K562 (cell line): ENCODE measurements around the gene ARL3. TPM values are rescaled to one million over a fixed set of nuclear protein-coding genes. Genes with fewer than 3 reads are reported as not detected.

Experiments used
- JUNB ChIP-seq: fragments of 450-650 bp; formaldehyde crosslinking; conservative IDR thresholded peaks from 2 replicates; pipeline ENCODE4 v1.4.0; 2020; ENCODE audit warnings: mild to moderate bottlenecking
- MGA ChIP-seq: fragments of 450-650 bp; IDR thresholded peaks from 2 replicates; pipeline ENCODE4 v1.6.1; 2016; ENCODE audit warnings: mild to moderate bottlenecking, moderate library complexity
- ZNF318 ChIP-seq, 2 experiments: fragments of 450-650 bp; IDR thresholded peaks; 2 replicates each; pipeline ENCODE4 v1.6.1; 2016; ENCODE audit warnings: mild to moderate bottlenecking in 2 of 2, borderline replicate concordance in 1 of 2, low read depth in 1 of 2, moderate library complexity in 1 of 2
- polyA plus RNA-seq, 8 experiments: library from polyadenylated mRNA; depleted of rRNA in 4 of 8; stranded (reverse) in 5 of 8; unstranded in 3 of 8; fragments of >200 nt; fragmentation: Nextera tagmentation in 2 of 8; fragmentation: Illumina TruSeq in 1 of 8; extraction: Ambion mirVana in 2 of 8; extraction: Trizol in 1 of 8; gene quantifications; 2 replicates each; pipeline versions ENCODE4 v1.2.1 to v1.2.3, GENCODE V29; 2011 to 2014; ENCODE audit warnings: inconsistent platforms in 1 of 8, missing spikeins in 1 of 8
- total RNA-seq, 7 experiments: library from RNA; depleted of rRNA in 6 of 7; stranded (reverse); fragments of >200 nt in 6 of 7; fragmentation: Illumina TruSeq in 2 of 7; extraction: Trizol in 2 of 7; gene quantifications; 2 replicates each; pipeline versions ENCODE4 v1.2.1 to v1.2.3, GENCODE V29; 2011 to 2021; ENCODE audit warnings: low replicate concordance in 1 of 7

ARL3 gene
- total and polyA plus RNA-seq, 9 of the 15 experiments (the other 6 are each of a cell fraction or from before 2014, with no cell fraction given), result 2.9 to 8.9 (median 4.8) TPM

- TF ChIP-seq MGA, result 0 out of 2 replicates have a peak, but pooled peaks have one; percentile 22
- 0 out of 4 replicates have a peak, but pooled peaks of 1 of the 2 experiments have one; percentile 10 for TF ChIP-seq ZNF318 (IDR thresholded peaks at IDR 0.05; ENCODE audit: borderline replicate concordance in 1 of 2, low read depth in 1 of 2)
- TF ChIP-seq JUNB (CRISPR knock-in tag), result no peak
- TF ChIP-seq, all 486 proteins: peak for 2
Measured at GRCh38 chr10:102641402-102641801, 72.8 kb downstream of the ARL3 start (continued).
